HG02981 (cell line): Measurements from ENCODE around the gene COL8A2.
A peak's percentile ranks its signal among the peaks of the same experiment; 100 is the strongest.

Experiments
- ATAC-seq: cut with Tn5 transposase; IDR thresholded peaks from one replicate; pipeline ENCODE4 v1.9.1; 2021; ENCODE audit warnings: mild to moderate bottlenecking, moderate library complexity; ENCODE audit not compliant: unreplicated experiment

The COL8A2 gene

DNA sequence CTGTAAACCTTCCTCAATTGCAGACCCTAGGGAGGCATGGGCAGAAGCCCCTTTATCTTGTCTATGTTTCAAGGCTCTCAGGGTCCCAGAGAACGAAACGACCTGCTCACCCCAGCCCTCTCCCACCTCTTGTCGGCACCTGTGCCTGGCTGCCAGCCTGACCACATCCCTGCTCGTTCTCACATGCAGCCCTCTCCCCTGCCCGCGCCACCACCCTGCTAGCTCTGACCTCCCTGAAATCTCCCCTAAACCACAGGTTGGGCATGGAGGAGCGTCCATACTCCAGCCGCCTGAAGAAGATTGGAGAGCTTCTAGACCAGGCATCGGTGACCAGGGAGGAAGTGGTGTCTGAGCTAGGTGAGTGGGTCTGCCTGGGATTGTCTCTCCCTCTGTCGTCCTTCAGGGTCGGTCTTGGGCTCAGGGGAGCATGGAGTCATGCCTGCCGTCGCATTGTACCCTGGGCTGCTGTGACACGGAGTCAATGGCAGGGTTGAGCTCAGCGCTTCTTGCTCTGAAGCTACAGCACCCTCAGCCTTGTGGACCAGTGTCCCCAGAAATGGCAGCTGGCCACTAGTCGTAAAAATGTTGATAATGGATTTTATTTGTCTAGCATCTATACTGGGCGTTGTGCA lies 32.7 kb downstream of the COL8A2 start:
- ATAC-seq: no peak

DNA sequence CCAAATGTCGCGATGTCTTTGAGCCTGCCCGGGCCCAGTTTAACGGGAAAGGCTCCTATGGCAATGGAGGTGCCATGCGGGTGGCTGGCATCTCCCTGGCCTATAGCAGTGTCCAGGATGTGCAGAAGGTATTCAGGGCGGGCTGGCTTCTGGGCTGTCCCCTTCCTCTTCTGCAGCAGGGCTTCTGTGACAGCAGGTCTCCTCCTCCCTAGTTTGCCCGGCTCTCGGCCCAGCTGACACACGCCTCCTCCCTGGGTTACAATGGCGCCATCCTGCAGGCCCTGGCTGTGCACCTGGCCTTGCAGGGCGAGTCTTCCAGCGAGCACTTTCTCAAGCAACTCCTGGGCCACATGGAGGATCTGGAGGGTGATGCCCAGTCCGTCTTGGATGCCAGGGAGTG lies 33.3 kb downstream of the COL8A2 start:
- ATAC-seq: no peak

DNA sequence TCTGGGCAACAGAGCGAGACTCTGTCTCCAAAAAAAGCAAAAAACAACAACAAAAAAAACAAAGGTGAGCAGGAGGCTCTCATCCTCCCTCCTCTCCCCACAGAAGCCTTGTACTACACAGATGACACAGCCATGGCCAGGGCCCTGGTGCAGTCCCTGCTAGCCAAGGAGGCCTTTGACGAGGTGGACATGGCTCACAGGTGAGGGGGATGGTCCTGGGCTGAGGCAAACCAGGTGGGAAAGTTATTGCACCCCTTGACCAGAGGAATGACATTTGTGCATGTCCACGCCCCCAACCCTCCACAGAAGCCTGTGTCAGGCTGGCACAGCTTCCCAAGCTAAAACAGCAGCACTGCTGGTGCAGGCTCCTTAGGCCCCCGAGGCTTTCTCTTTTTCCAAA lies 33.9 kb downstream of the COL8A2 start:
- no peak for ATAC-seq

DNA sequence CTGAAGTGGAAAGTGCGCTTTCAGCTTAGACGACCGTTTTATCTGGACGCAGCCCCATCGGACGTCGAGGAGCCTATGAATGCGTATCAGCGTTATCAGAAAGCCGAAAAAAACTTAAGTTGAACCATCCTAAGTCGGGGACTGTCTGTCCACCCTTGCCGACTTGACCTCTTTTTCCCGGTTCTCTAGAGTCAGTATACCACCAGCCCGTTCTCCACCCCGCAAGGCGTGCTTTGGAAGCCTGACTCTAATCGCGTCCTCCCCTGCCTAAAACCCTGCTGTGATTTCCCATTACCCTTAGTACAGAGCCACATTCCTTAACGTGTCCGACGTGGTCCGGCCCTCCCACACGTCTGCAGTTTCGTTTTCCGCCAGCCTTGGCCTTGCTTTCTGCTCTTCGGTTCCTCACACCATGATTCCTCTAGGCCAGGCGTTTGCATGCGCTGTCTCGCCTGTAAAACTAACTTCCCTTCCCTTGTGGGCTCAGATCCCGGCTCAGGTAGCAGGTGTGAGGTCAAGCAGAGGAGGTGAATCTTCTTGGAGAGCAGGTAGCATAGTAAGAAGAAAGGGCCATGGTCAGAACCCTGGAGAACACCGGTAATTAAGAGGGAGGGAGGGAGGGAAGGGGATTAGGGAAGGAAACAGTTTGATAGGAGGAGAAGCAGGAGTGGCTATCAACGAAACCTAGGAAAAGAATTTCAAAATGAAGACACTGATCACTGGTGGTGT lies 35.5 kb downstream of the COL8A2 start:
- no peak for ATAC-seq

DNA sequence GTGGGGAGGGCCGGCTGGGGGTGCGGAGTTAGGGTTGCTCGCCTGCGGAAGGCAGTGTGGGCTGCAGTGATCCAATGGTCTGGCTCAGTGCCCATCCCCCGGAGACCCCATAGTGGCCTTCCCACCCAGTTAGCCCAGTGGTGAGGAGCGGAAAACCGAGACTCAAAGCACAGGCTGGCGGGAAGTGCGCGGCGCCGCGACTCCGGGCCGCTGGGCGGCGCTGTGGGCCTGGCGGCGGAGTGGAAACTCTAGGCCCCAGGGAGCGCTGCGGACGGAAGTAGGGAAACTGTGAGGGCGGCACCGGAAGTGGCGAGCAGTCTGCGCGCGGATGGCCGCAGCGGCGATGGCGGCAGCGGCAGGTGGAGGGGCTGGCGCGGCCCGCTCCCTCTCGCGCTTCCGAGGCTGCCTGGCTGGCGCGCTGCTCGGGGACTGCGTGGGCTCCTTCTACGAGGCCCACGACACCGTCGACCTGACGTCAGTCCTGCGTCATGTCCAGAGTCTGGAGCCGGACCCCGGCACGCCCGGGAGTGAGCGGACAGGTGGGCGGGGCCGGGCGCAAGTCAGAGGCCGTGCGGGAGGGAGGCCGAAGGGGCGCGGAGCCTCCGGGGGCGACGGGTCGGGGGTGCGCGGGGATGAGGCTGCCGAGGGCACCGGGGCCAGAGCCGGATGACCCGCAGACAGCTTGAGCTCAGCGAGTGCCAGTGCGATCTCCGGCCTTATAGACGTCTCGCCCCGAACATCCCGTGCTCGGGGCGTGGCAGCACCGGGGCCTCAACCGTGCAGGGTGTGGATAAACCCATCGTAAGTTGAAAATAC lies 36.2 kb downstream of the COL8A2 start, which contains the start of gene ADPRS:
TSS of gene ADPRS (plus strand) at position 316 of the 816 bp plus-strand sequence. CDS start at position 329, 13 bp downstream.
- ATAC-seq: peak; percentile 76

DNA sequence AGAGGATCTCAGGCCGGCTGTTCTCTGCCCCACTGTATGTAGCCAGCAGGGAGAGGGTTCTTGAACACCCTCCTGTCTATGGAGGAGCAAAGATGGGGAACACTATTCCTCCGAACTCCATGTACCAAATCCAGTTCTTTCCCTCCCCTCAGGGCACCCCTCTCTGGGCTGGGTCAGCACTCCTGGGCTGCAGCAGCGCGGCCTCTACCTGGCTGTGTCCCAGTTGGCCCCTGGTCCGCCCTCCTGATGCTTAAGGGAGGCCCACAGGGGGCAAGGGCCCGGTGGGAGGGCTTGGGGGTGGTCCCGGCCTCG lies 36.8 kb downstream of the COL8A2 start:
- ATAC-seq: no peak

DNA sequence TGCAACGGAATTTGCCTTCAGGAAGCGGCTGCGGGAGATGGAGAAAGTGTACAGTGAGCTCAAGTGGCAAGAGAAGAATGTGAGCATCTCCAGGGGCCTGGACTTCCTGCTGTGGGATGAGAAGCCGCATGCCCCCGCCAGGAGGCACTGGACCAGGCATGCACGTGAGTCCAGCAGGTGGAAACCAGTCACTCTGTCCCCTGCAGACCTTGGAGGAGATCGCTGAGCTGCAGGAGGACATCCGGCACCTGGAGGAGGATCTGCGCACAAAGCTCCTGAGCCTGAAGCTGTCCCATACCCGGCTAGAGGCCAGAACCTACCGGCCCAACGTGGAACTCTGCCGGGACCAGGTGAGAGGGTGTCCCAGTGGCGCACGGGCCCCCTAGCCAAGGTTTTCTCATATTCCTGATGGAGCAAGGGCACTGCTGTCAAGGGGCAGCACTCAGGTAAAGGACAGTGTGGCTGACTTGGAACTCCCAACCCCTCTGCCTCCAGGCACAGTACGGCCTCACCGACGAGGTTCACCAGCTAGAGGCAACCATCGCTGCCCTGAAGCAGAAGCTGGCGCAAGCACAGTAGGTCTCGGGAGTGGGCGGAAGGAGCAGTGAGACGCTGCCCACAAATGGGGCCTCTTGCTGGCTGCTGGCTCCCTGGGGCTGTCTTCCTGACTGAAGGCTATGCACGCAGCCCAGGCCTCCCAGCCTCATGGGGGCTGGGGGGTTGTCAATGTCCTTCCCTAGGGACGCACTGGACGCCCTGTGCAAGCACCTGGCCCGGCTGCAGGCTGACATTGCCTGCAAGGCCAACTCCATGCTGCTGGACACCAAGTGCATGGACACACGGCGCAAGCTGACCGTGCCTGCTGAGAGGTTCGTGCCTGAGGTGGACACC lies 37.5 kb downstream of the COL8A2 start:
- no peak for ATAC-seq

DNA sequence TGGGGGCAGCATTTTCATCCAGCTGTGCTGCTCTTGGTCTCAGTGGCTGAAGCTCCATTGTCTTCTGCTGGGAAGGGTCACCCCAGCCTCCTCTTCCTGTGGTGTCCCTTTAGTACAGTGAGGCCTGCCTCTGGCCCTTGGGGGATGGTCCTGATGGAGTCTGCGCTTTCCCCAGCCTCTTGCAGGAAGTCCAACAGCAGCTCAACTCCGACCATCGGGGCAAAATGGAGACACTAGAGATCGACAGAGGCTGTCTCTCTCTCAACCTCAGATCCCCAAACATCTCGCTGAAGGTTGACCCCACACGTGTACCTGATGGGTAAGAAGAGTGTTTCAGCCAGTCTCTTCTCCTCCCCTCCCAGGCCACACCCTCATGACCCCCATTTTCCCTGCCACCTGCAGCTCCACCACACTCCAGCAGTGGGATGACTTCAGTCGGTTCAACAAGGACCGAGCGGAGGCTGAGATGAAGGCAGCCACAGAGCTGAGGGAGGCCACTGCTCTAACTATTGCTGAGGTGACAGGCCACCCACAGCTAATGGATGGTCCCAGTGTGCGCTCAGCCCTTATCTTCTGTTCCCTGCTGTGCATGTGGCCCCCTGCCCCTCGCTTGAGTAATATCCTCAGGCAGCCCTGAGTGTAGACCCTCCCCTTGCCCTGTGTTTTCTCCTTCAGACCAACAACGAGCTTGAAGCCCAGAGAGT lies 38.3 kb downstream of the COL8A2 start:
- ATAC-seq: no peak

DNA sequence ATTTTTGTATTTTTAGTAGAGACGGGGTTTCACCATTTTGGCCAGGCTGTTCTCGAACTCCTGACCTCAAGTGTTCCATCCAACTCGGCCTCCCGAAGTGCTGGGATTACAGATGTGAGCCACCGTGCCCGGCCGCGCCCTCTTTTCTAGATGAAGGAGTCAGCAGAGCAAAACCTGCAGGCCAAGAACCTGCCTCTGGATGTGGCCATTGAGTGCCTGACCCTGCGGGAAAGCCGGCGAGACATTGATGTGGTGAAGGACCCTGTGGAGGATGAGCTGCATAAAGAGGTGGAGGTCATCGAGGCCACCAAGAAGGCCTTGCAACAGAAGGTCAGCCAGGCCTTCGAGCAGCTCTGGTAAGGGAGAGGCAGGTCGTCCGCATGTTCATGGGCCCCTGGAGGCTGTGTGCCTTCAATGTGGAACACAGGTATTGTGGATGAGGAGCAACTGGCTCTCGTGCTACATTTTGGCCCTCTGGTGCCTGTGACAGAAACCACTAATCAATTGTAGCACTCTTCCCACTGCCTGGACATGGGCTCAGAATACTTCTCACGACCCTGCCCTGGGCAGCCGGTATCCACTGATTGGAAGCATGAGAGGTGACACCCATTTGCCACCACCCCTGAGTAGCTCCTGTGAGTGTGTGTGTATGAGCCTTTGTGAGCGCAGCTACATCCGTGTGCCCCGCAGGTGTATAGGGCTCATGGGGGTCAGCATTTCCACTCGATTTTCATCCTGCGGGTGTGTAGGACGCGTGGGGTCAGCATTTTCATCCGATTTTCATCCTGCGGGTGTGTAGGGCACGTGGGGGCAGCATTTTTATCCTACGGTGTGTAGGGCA lies 39.1 kb downstream of the COL8A2 start:
- no peak for ATAC-seq

DNA sequence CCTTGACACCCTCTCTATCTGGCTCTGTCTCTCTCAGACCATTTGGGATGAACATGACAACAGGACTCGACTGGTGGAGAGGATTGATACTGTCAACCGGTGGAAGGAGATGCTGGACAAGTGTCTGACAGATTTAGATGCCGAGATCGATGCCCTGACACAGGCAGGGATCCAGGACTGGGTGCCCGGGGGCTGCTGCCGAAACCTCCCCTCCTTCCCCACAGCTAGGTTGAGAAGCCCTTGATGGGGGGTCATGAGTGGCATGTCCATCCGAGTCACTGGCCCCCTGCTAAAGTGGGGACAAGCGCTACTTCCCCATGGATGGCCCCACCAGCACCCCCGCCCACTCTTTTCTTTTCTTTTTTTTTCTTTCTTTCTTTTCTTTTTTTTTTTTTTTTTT lies 39.9 kb downstream of the COL8A2 start:
- ATAC-seq: no peak

DNA sequence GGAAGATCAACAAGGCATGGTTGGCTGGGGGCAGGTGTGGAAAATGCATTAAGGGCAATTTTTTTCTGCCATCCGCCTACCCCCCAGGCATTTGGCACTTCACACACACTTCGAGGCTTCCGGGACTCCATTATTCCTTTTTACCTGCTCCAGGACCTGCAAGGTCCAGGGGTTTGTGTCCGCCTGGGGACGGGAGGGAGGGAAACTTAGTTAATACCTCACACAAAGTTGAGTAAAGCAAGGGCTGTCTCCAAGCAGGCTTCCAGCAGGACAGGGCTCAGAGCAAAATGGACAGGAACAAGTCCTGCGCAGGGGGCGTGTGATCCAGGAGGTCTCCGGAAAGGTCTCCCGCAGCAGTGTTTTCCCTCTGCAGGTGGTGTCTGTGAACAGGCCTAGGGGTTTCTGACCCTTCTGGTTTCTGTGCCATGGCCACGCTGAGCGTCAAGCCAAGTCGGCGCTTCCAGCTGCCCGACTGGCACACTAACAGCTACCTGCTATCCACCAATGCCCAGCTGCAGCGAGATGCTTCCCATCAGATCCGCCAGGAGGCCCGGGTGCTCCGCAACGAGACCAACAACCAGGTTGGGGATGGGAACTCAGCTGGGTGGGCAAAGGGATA lies 40.4 kb downstream of the COL8A2 start:
- no peak for ATAC-seq

DNA sequence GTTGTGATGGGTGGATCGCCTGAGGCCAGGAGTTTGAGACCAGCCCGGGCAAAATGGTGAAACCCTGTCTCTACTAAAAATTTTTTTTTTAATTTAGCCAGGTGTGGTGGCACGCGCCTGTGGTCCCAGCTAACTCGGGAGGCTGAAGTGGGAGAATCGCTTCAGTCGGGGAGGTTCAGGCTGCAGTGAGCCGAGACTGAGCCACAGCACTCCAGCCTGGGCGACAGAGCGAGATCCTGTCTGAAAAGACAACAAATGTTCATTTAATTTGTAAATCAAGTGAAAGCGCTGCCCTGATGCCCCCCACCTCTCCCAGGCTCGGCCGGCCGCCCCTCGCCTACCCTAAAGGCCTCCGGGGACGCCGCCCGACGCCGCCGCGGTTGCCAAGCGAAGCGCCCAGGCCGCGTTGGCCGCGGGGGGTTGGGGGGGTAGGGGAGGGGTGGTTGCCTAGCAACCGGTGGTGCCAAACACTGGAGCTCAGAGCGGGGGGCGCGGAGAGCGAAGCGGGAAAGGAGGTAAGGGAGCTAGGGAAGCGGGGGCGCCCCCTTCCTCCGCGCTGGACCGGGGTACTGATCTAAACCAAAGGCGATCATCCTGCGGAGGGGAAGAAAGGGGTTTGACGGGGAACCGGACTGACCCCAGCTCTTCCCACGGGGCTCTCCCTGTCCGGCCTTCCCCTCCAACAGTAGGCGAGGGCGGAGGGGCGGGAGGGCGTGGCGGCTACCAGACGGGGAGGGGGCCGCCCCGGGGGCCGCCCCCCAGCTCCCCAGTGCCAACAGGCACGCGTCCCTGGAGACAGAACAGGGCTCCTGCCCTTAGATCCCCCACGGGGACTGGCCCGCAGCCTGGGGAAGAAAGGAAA lies 41.2 kb downstream of the COL8A2 start, which contains the start of gene TEKT2:
TSS of gene TEKT2 (plus strand) at position 460 of the 862 bp plus-strand sequence. CDS start 828 bp downstream, outside the sequence.
- no peak for ATAC-seq

DNA sequence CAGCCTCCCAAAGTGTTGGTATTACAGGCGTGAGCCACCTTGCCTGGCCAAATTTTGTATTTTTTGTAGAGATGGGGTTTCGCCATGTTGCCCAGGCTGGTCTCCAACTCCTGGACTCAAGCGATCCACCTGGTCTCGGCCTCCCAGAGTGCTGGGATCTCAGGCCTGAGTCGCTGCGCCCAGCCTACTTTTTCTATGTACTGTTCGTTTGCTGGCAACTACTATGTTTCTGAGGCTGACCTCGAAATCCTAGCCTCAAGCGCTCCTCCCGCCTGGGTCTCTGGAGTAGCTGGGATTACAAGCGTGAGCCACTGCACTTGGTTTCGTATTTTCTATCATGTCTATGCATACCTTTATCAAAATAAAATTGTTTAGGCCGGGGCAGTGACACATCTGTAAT lies 41.8 kb downstream of the COL8A2 start:
- ATAC-seq: no peak

DNA sequence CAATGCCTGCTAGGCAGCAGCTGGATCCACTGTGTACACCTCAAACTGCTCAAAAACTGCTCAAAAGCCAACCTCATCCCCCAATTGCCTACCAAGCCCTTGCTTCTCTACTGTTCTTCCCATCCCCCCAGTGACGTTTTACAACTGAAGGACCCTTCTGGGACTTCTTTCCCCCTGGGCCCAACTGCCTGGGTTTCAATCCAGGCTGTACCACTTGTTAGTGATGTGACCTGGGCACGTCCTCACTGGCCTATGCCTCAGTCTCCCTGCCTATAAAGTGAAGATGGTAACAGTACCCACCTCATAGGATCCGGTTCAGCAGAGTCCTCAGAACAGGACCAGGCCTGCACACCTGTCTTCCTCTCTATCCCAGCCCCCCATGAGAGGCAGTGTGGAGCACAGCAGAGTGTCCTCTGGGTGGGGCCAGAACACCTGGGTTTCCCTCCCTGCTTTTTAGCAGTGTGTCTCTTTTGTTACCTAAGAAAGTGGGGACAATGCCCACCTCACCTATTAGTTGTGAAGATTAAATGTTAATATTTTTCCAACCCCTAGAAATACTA lies 43.0 kb downstream of the COL8A2 start:
- no peak for ATAC-seq

DNA sequence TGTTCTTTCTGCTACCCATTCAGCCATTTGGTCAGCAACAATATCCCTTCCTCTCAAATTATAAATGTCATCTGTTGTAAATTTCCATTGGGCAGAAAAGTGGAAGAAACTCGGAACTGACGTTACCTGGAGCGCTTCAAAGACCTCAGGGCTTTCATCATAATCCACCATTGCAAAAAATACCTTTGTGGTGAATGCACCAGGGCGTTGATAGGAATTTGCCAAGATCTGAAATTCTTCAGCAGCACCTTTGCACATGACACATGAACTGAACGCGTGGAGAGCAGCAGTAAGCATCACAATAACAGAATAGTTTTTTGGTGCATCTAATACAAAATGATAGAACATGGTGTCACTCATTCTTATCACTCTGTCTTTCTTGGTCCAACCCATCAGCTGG lies 44.2 kb downstream of the COL8A2 start:
- ATAC-seq: no peak

DNA sequence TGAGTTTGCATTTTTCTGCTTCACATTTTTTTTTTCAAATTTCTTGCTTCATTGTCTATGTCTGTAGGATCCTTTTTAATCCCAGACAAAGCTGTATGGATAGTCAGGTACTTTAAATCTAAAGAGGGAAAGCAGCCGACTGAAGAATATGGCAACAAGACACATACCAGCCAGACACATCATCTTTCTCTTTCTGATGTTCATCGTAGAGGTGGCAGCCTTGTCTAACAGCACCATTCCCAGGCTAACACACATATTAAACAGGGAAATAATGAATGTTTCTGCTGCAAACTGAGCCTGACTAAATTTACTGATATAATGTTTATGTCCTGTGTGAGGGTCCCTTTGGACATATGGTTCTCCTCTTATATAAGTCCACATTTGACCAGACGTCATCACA lies 44.8 kb downstream of the COL8A2 start:
- ATAC-seq: no peak

DNA sequence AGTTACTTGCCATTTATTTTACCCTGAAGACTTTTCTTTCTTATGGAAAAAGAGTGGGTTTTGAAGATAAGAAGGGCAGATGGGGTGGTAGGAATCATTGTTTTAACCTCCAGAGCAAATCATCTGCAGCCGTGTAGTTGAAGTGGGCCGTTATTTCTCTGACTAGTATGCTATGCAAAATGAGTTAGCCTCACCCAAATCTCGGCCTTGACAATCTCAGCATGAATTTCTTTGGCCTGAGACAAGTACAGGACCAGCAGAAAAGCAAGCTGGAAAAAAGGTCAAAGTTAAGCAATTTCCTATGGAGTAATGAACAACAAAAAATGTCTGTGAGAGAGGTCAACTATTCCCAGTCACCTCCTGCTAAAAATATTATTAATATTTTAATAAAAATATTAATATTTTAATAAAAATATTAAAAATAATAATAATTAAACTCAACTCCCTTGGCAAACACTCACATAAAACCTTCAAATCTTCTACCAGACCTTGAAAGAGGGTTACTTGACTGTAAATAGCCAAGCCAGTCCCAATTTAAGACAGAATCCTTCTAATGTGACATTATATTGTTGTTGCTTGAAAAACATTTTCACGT lies 47.9 kb downstream of the COL8A2 start:
- ATAC-seq: no peak
